KOPT-K1 (cell line): ENCODE measurements around the gene TMC1.

Source experiments
- H3K27ac ChIP-seq: fragments of 200-600 bp; sonication (generic); 2 replicates; pipeline ENCODE4 v1.5.1; 2016; ENCODE audit warnings: antibody characterized with exemption, mild to moderate bottlenecking, low read depth, low read length; ENCODE audit not compliant: poor library complexity, severe bottlenecking
- H3K36me3 ChIP-seq: fragments of 200-600 bp; sonication (generic); 2 replicates; pipeline ENCODE4 v1.5.1; 2017; ENCODE audit warnings: antibody characterized with exemption, mild to moderate bottlenecking, low read length, moderate library complexity; ENCODE audit not compliant: insufficient read depth
- H3K9me3 ChIP-seq: fragments of 200-600 bp; sonication (generic); 2 replicates; pipeline ENCODE4 v1.5.1; 2017; ENCODE audit warnings: antibody characterized with exemption, low read length, mild to moderate bottlenecking; ENCODE audit not compliant: insufficient read depth, poor library complexity, severe bottlenecking

TMC1 gene

GRCh38 chr9:72648324-72649126 is 127.1 kb downstream of the TMC1 start:
- Histone ChIP-seq H3K27ac (no peak overlapping the region), H3K36me3 (no peaks in the 10 kb centered on the region), H3K9me3 (no peaks in the 10 kb centered on the region)

- H3K9me3 ChIP-seq, result no peaks in the 10 kb centered on the region
- H3K36me3 ChIP-seq, result no peaks in the 10 kb centered on the region
- no peak overlapping the region for H3K27ac ChIP-seq
Measured at GRCh38 chr9:72649127-72649442, 127.7 kb downstream of the TMC1 start.

GRCh38 chr9:72650206-72650605 is 128.8 kb downstream of the TMC1 start:
- Histone ChIP-seq H3K9me3 (no peaks in the 10 kb centered on the region), H3K36me3 (no peaks in the 10 kb centered on the region), H3K27ac (no peak overlapping the region)

GRCh38 chr9:72656021-72656420 is 134.6 kb downstream of the TMC1 start:
- Histone ChIP-seq H3K9me3 (no peaks in the 10 kb centered on the region), H3K36me3 (no peaks in the 10 kb centered on the region), H3K27ac (no peak overlapping the region)

GRCh38 chr9:72657023-72657422 is 135.6 kb downstream of the TMC1 start:
- Histone ChIP-seq H3K9me3 (no peaks in the 10 kb centered on the region), H3K36me3 (no peaks in the 10 kb centered on the region), H3K27ac (no peak overlapping the region)

- no peaks in the 10 kb centered on the region for H3K9me3 ChIP-seq
- no peaks in the 10 kb centered on the region for H3K36me3 ChIP-seq
- H3K27ac ChIP-seq, result no peak overlapping the region
Measured at GRCh38 chr9:72658703-72659102, 137.3 kb downstream of the TMC1 start.

- no peaks in the 10 kb centered on the region for H3K9me3 ChIP-seq
- no peak overlapping the region for H3K27ac ChIP-seq
- no peaks in the 10 kb centered on the region for H3K36me3 ChIP-seq
Measured at GRCh38 chr9:72661401-72662135, 140.2 kb downstream of the TMC1 start.

- no peaks in the 10 kb centered on the region for H3K36me3 ChIP-seq
- H3K9me3 ChIP-seq, result no peaks in the 10 kb centered on the region
- no peak overlapping the region for H3K27ac ChIP-seq
Measured at GRCh38 chr9:72665421-72665820, 144.0 kb downstream of the TMC1 start.

GRCh38 chr9:72667181-72667580 is 145.8 kb downstream of the TMC1 start:
- Histone ChIP-seq H3K9me3 (no peaks in the 10 kb centered on the region), H3K27ac (no peak overlapping the region)

GRCh38 chr9:72674961-72675360 is 153.6 kb downstream of the TMC1 start:
- Histone ChIP-seq H3K9me3 (no peaks in the 10 kb centered on the region), H3K36me3 (no peaks in the 10 kb centered on the region), H3K27ac (no peak overlapping the region)

More at GRCh38 chr9:72667181-72667580, 145.8 kb downstream of the TMC1 start:
- no peaks in the 10 kb centered on the region for H3K36me3 ChIP-seq

GRCh38 chr9:72675586-72675985 is 154.2 kb downstream of the TMC1 start:
- Histone ChIP-seq H3K9me3 (no peaks in the 10 kb centered on the region), H3K36me3 (no peaks in the 10 kb centered on the region), H3K27ac (no peak overlapping the region)

GRCh38 chr9:72680593-72681282 is 159.3 kb downstream of the TMC1 start:
- H3K9me3 ChIP-seq, result no peaks in the 10 kb centered on the region
- H3K36me3 ChIP-seq, result no peaks in the 10 kb centered on the region
- no peak overlapping the region for H3K27ac ChIP-seq

GRCh38 chr9:72681283-72681630 is 159.8 kb downstream of the TMC1 start:
- H3K27ac ChIP-seq, result no peak overlapping the region
- H3K9me3 ChIP-seq, result no peaks in the 10 kb centered on the region
- H3K36me3 ChIP-seq, result no peaks in the 10 kb centered on the region

GRCh38 chr9:72684615-72685014 is 163.2 kb downstream of the TMC1 start:
- no peaks in the 10 kb centered on the region for H3K36me3 ChIP-seq
- no peaks in the 10 kb centered on the region for H3K9me3 ChIP-seq
- H3K27ac ChIP-seq, result no peak overlapping the region

- no peaks in the 10 kb centered on the region for H3K36me3 ChIP-seq
- H3K27ac ChIP-seq, result no peak overlapping the region
- no peaks in the 10 kb centered on the region for H3K9me3 ChIP-seq
Measured at GRCh38 chr9:72685911-72686310, 164.5 kb downstream of the TMC1 start.
